OCI-LY7 (cell line): Measurements from ENCODE around the gene HIVEP2. TPM values are rescaled to one million over a fixed set of nuclear protein-coding genes. Genes with fewer than 3 reads are reported as not detected.

Experiments used
- BruUV-seq: library from RNA; stranded (reverse); fragments of 400-500 nt; replicated peaks from 2 replicates; lab custom pipeline; 2021; lab: Mats Ljungman, UMichigan
- CTCF ChIA-PET: fragments of 300-600 bp; sonication (Branson Sonifier 250); formaldehyde crosslinking; loops from one replicate; lab custom pipeline; 2022; ENCODE audit warnings: antibody characterized with exemption; ENCODE audit not compliant: unreplicated experiment; lab: Charles Lee
- POLR2A ChIA-PET: fragments of 300-600 bp; sonication (Branson Sonifier 250); formaldehyde crosslinking; loops from one replicate; lab custom pipeline; 2022; ENCODE audit warnings: antibody characterized with exemption; lab: Charles Lee
- DNase-seq: peaks from one replicate; pipeline ENCODE4 v3.0.0-alpha.2; 2015; ENCODE audit warnings: low spot score
- H2AFZ ChIP-seq: fragments of 200-600 bp; sonication (generic), shearing (Covaris generic); 2 replicates; pipeline ENCODE4 v1.6.1; 2014; ENCODE audit warnings: mild to moderate bottlenecking, antibody characterized with exemption, low read length, moderate library complexity
- H3K27ac ChIP-seq: fragments of 200-600 bp; sonication (generic); 2 replicates; pipeline ENCODE4 v1.5.1; 2014; ENCODE audit warnings: mixed run types, low read depth, mild to moderate bottlenecking, moderate library complexity, low read length, inconsistent platforms; ENCODE audit not compliant: poor library complexity, severe bottlenecking
- H3K36me3 ChIP-seq: fragments of 200-600 bp; sonication (generic); 2 replicates; pipeline ENCODE4 v1.6.1; 2014; ENCODE audit warnings: mild to moderate bottlenecking, antibody characterized with exemption, low read length, moderate library complexity, mixed read lengths; ENCODE audit not compliant: insufficient read depth
- H3K4me1 ChIP-seq: fragments of 200-600 bp; sonication (generic); 2 replicates; pipeline ENCODE4 v1.5.1; 2014; ENCODE audit warnings: mild to moderate bottlenecking, low read length; ENCODE audit not compliant: insufficient read depth, poor library complexity, severe bottlenecking
- H3K4me2 ChIP-seq: fragments of 200-600 bp; sonication (generic); 2 replicates; pipeline ENCODE4 v1.6.1; 2014; ENCODE audit warnings: mild to moderate bottlenecking, low read length
- H3K4me3 ChIP-seq: fragments of 200-600 bp; sonication (generic); 2 replicates; pipeline ENCODE4 v1.5.1; 2014; ENCODE audit warnings: mild to moderate bottlenecking, low read depth, low read length; ENCODE audit not compliant: poor library complexity, severe bottlenecking
- H3K79me2 ChIP-seq: fragments of 200-600 bp; sonication (generic); 2 replicates; pipeline ENCODE4 v1.6.1; 2016; ENCODE audit warnings: low read depth, mild to moderate bottlenecking, low read length, moderate library complexity, mixed read lengths; ENCODE audit not compliant: insufficient read depth
- H3K9me2 ChIP-seq: fragments of 200-600 bp; sonication (generic); 2 replicates; pipeline ENCODE4 v1.6.1; 2016; ENCODE audit warnings: mild to moderate bottlenecking, low read length, mixed read lengths; ENCODE audit not compliant: insufficient read depth
- H3K9me3 ChIP-seq: fragments of 200-600 bp; sonication (generic); 2 replicates; pipeline ENCODE4 v1.6.1; 2014; ENCODE audit warnings: mild to moderate bottlenecking, mixed run types, low read length, mixed read lengths
- H4K20me1 ChIP-seq: fragments of 200-600 bp; sonication (generic); 2 replicates; pipeline ENCODE4 v1.6.1; 2014; ENCODE audit warnings: mild to moderate bottlenecking, antibody characterized with exemption, low read length, moderate library complexity, mixed read lengths; ENCODE audit not compliant: insufficient read depth
- CTCF ChIP-seq: fragments of 200-600 bp; sonication (generic); conservative IDR thresholded peaks from 2 replicates; pipeline ENCODE4 v1.5.1; 2014; ENCODE audit warnings: mild to moderate bottlenecking, antibody characterized with exemption, low read length, moderate library complexity, mixed read lengths
- EZH2phosphoT487 ChIP-seq: fragments of 200-600 bp; sonication (generic); IDR thresholded peaks from 2 replicates; pipeline ENCODE4 v1.6.1; 2018; ENCODE audit warnings: low read depth, borderline replicate concordance, mild to moderate bottlenecking, mixed run types, antibody characterized with exemption, low read length, moderate library complexity, mixed read lengths
- intact Hi-C: fragments of 100-400 bp; cut with micrococcal nuclease; formaldehyde crosslinking; loops from one replicate; pipeline ENCODE4 v1.10.0; 2022; ENCODE audit not compliant: unreplicated experiment
- total RNA-seq, 2 experiments: library from RNA; depleted of rRNA in 1 of 2; stranded (reverse); fragments of >200 nt in 1 of 2; shearing (Covaris generic) in 1 of 2; gene quantifications; 2 replicates each; pipeline ENCODE4 v1.2.3, GENCODE V29; 2014 to 2022

Gene HIVEP2
- total RNA-seq, 2 experiments from 2014 or later, result 18.8 to 24.6 TPM

- Histone ChIP-seq H3K79me2 (peaks cover 56% of the 10 kb centered on the region; the same call in 1 of the 2 replicates), H3K9me3 (no peaks in the 10 kb centered on the region), H3K36me3 (peaks cover 25% of the 10 kb centered on the region), H3K9me2 (no peaks in the 10 kb centered on the region), H3K27ac (peak overlapping the region; percentile 32), H4K20me1 (no peaks in the 10 kb centered on the region), H3K4me1 (peaks cover 22% of the 10 kb centered on the region), H3K4me2 (peak overlapping the region; percentile 55), H3K4me3 (peak overlapping the region; percentile 37), H2AFZ (no peak overlapping the region)
- BruUV-seq, result no TSS peak
- TF ChIP-seq CTCF (no peak), EZH2phosphoT487 (no peak)
- DNase-seq, result no peak
- POLR2A ChIA-PET, result interaction anchor here (0.8 to 2.5 kb wide), 10 partner anchors 12 to 66 kb away, joined by 3 to 13 read pairs (median 4); no protein-coding TSS in a partner anchor
- intact Hi-C loops, result no loop called here
- CTCF ChIA-PET, result interaction anchor here (0.6 kb wide), 2 partner anchors 8 to 252 kb away, joined by 3 read pairs; no protein-coding TSS in a partner anchor
These were observed 37.4 kb downstream of the HIVEP2 start for GRCh38 chr6:142907544-142907943.

- peak; percentile 33 for DNase-seq
- POLR2A ChIA-PET, result interaction anchor here (0.6 to 2.5 kb wide), 13 partner anchors 11 to 71 kb away, joined by 3 to 13 read pairs (median 5); no protein-coding TSS in a partner anchor
- CTCF ChIA-PET, result interaction anchor here (0.6 kb wide), 1 partner anchor 252 kb away, joined by 3 read pairs; no protein-coding TSS in a partner anchor
- intact Hi-C loops, result no loop called here
- no TSS peak for BruUV-seq
- H3K79me2 ChIP-seq, result peaks cover 54% of the 10 kb centered on the region; the same call in 1 of the 2 replicates
- no peaks in the 10 kb centered on the region for H4K20me1 ChIP-seq
- H3K4me3 ChIP-seq, result peak overlapping the region; percentile 37
- H3K36me3 ChIP-seq, result peaks cover 19% of the 10 kb centered on the region
- no peaks in the 10 kb centered on the region for H3K9me3 ChIP-seq
- H3K27ac ChIP-seq, result peak overlapping the region; percentile 32
- H2AFZ ChIP-seq, result no peak overlapping the region
- H3K9me2 ChIP-seq, result no peaks in the 10 kb centered on the region
- TF ChIP-seq EZH2phosphoT487 (no peak), CTCF (no peak)
- H3K4me1 ChIP-seq, result peaks cover 21% of the 10 kb centered on the region
- H3K4me2 ChIP-seq, result peak overlapping the region; percentile 55
These were observed 38.0 kb downstream of the HIVEP2 start for GRCh38 chr6:142906945-142907470.

GRCh38 chr6:142903812-142904211, 41.2 kb downstream of the HIVEP2 start:
- peaks cover 21% of the 10 kb centered on the region for H3K4me1 ChIP-seq
- POLR2A ChIA-PET, result interaction anchor here (0.7 kb wide), 1 partner anchor 78 kb away, joined by 4 read pairs; no protein-coding TSS in a partner anchor
- intact Hi-C loops, result no loop called here
- TF ChIP-seq EZH2phosphoT487, result no peak
- no peak for TF ChIP-seq CTCF
- H3K36me3 ChIP-seq, result peaks cover 25% of the 10 kb centered on the region
- no peak overlapping the region for H2AFZ ChIP-seq
- H3K9me3 ChIP-seq, result no peaks in the 10 kb centered on the region
- CTCF ChIA-PET, result no interaction called here
- no TSS peak for BruUV-seq
- H3K9me2 ChIP-seq, result no peaks in the 10 kb centered on the region
- H3K27ac ChIP-seq, result no peak overlapping the region
- H4K20me1 ChIP-seq, result no peaks in the 10 kb centered on the region
- DNase-seq, result no peak
- no peak overlapping the region for H3K4me2 ChIP-seq
- H3K79me2 ChIP-seq, result peaks cover 42% of the 10 kb centered on the region; the same call in 1 of the 2 replicates
- H3K4me3 ChIP-seq, result no peak overlapping the region
